Measurements from ENCODE around the gene IL17D.
A peak's percentile ranks its signal among the peaks of the same experiment; 100 is the strongest.

IL17D gene

GRCh38 chr13:20708216-20708615 lies 4.7 kb downstream of the IL17D start:
- DNase-seq (ENCODE audit: low read depth, low spot score), result no peak
- in situ Hi-C loops (cut with HindIII; ENCODE audit: low sequenced_read_pairs), result no loop called here
- TF ChIP-seq, protein P1, sequence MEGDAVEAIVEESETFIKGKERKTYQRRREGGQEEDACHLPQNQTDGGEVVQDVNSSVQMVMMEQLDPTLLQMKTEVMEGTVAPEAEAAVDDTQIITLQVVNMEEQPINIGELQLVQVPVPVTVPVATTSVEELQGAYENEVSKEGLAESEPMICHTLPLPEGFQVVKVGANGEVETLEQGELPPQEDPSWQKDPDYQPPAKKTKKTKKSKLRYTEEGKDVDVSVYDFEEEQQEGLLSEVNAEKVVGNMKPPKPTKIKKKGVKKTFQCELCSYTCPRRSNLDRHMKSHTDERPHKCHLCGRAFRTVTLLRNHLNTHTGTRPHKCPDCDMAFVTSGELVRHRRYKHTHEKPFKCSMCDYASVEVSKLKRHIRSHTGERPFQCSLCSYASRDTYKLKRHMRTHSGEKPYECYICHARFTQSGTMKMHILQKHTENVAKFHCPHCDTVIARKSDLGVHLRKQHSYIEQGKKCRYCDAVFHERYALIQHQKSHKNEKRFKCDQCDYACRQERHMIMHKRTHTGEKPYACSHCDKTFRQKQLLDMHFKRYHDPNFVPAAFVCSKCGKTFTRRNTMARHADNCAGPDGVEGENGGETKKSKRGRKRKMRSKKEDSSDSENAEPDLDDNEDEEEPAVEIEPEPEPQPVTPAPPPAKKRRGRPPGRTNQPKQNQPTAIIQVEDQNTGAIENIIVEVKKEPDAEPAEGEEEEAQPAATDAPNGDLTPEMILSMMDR (IDR thresholded peaks at IDR 0.05; ENCODE audit: low read depth, low read length), result no peak
- H3K4me3 ChIP-seq (ENCODE audit: low read depth, low read length), result no peak overlapping the region

DNA sequence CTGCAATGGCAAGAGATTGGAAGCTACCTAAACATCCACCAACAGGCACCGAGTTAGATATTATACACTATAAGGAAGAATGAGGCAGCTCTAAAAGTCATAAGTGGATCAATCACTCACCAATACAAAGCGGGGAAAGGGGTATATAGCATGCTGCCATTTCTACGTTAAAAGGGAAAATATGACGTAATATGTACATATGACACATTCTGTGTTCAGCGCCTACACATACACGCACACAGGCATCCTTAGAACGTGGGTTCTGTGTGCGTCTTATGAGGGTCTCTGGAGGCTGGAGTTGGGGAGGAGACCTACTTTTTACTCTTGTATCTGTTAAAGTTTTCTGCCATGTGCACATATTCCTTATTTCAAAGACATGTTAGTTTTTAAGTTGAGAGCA lies 5.9 kb downstream of the IL17D start:
- no peak for DNase-seq (ENCODE audit: low read depth, low spot score)
- in situ Hi-C loops (cut with HindIII; ENCODE audit: low sequenced_read_pairs), result no loop called here
- TF ChIP-seq, protein P1 (IDR thresholded peaks at IDR 0.05; ENCODE audit: low read depth, low read length), result no peak
- H3K4me3 ChIP-seq (ENCODE audit: low read depth, low read length), result no peak overlapping the region

GRCh38 chr13:20709782-20710181 lies 6.3 kb downstream of the IL17D start:
- TF ChIP-seq, protein P1 (IDR thresholded peaks at IDR 0.05; ENCODE audit: low read depth, low read length), result no peak
- no peak for DNase-seq (ENCODE audit: low read depth, low spot score)
- in situ Hi-C loops (cut with HindIII; ENCODE audit: low sequenced_read_pairs), result no loop called here
- H3K4me3 ChIP-seq (ENCODE audit: low read depth, low read length), result no peak overlapping the region

GRCh38 chr13:20711301-20712044 lies 8.0 kb downstream of the IL17D start:
- TF ChIP-seq, protein P1 (IDR thresholded peaks at IDR 0.05; ENCODE audit: low read depth, low read length), result peak; percentile 19
- in situ Hi-C loops (cut with HindIII; ENCODE audit: low sequenced_read_pairs), result no loop called here

GRCh38 chr13:20713014-20713376 lies 9.5 kb downstream of the IL17D start:
- TF ChIP-seq, protein P1 (IDR thresholded peaks at IDR 0.05; ENCODE audit: low read depth, low read length), result no peak
- H3K4me3 ChIP-seq (ENCODE audit: low read depth, low read length), result peak overlapping the region; percentile 12

More at GRCh38 chr13:20711301-20712044, 8.0 kb downstream of the IL17D start:
- no peak for DNase-seq (ENCODE audit: low read depth, low spot score)
- no peak overlapping the region for H3K4me3 ChIP-seq (ENCODE audit: low read depth, low read length)

GRCh38 chr13:20713751-20714150 lies 10.3 kb downstream of the IL17D start:
- TF ChIP-seq, protein P1 (IDR thresholded peaks at IDR 0.05; ENCODE audit: low read depth, low read length), result no peak
- peak; percentile 57 for DNase-seq (ENCODE audit: low read depth, low spot score)
- in situ Hi-C loops (cut with HindIII; ENCODE audit: low sequenced_read_pairs), result no loop called here
- no peak overlapping the region for H3K4me3 ChIP-seq (ENCODE audit: low read depth, low read length)

More at GRCh38 chr13:20713014-20713376, 9.5 kb downstream of the IL17D start:
- in situ Hi-C loops (cut with HindIII; ENCODE audit: low sequenced_read_pairs), result no loop called here
- peak; percentile 20 for DNase-seq (ENCODE audit: low read depth, low spot score)
